Endothelial cell of hepatic sinusoid (primary cell): ENCODE results near the gene ZNF467.

Source experiments
- in situ Hi-C: cut with HindIII; loops from 2 replicates; pipeline ENCODE4 v1.10.0; 2017; ENCODE audit warnings: low sequenced_read_pairs

The ZNF467 gene

GRCh38 chr7:149808311-149808710 lies 34.9 kb upstream of the ZNF467 start:
- in situ Hi-C loops, result no loop called here

- in situ Hi-C loops, result no loop called here
These were observed 33.3 kb upstream of the ZNF467 start for GRCh38 chr7:149806726-149807125.

GRCh38 chr7:149804106-149804505 lies 30.7 kb upstream of the ZNF467 start:
- in situ Hi-C loops, result no loop called here

GRCh38 chr7:149803551-149804074 lies 30.2 kb upstream of the ZNF467 start:
- in situ Hi-C loops, result no loop called here

- in situ Hi-C loops, result no loop called here
These were observed 29.6 kb upstream of the ZNF467 start for GRCh38 chr7:149802966-149803365.

GRCh38 chr7:149801816-149802215 lies 28.4 kb upstream of the ZNF467 start:
- in situ Hi-C loops, result no loop called here

GRCh38 chr7:149801002-149801566 lies 27.7 kb upstream of the ZNF467 start:
- in situ Hi-C loops, result no loop called here

GRCh38 chr7:149800169-149800555 lies 26.8 kb upstream of the ZNF467 start:
- in situ Hi-C loops, result no loop called here

GRCh38 chr7:149799397-149800168 lies 26.2 kb upstream of the ZNF467 start:
- in situ Hi-C loops, result no loop called here

GRCh38 chr7:149797771-149798170 lies 24.4 kb upstream of the ZNF467 start:
- in situ Hi-C loops, result no loop called here

- in situ Hi-C loops, result no loop called here
These were observed 23.0 kb upstream of the ZNF467 start for GRCh38 chr7:149796287-149796860.

GRCh38 chr7:149795126-149795525 lies 21.7 kb upstream of the ZNF467 start:
- in situ Hi-C loops, result no loop called here

- in situ Hi-C loops, result loop anchor here (5.0 kb wide), 1 partner anchor 47 kb away; no protein-coding TSS in a partner anchor
These were observed 21.3 kb upstream of the ZNF467 start for GRCh38 chr7:149794661-149795060.

- in situ Hi-C loops, result loop anchor here (5.0 kb wide), 1 partner anchor 46 kb away; no protein-coding TSS in a partner anchor
These were observed 19.9 kb upstream of the ZNF467 start for GRCh38 chr7:149793261-149793660.

- in situ Hi-C loops, result loop anchor here (5.0 kb wide), 1 partner anchor 45 kb away; no protein-coding TSS in a partner anchor
These were observed 18.8 kb upstream of the ZNF467 start for GRCh38 chr7:149792220-149792595.

- in situ Hi-C loops, result loop anchor here (5.0 kb wide), 1 partner anchor 44 kb away; no protein-coding TSS in a partner anchor
These were observed 18.2 kb upstream of the ZNF467 start for GRCh38 chr7:149791411-149792219.

GRCh38 chr7:149790754-149791360 lies 17.5 kb upstream of the ZNF467 start:
- in situ Hi-C loops, result loop anchor here (5.0 kb wide), 1 partner anchor 44 kb away; no protein-coding TSS in a partner anchor

- in situ Hi-C loops, result loop anchor here (5.0 kb wide), 1 partner anchor 43 kb away; no protein-coding TSS in a partner anchor
These were observed 16.8 kb upstream of the ZNF467 start for GRCh38 chr7:149790146-149790548.

GRCh38 chr7:149789101-149789500 lies 15.7 kb upstream of the ZNF467 start:
- in situ Hi-C loops, result no loop called here

- in situ Hi-C loops, result no loop called here
These were observed 15.0 kb upstream of the ZNF467 start for GRCh38 chr7:149788300-149788851.
